Right ventricle myocardium superior (tissue), 1 donor: ENCODE results near the gene ANGPTL8. TPM values are rescaled to one million over a fixed set of nuclear protein-coding genes. Genes with fewer than 3 reads are reported as not detected.

Experiments used
- ATAC-seq: fragments of 200-7000 bp; cut with Tn5 transposase; one replicate; pipeline ENCODE4 v1.9.1; 2020; ENCODE audit warnings: mild to moderate bottlenecking; ENCODE audit not compliant: poor library complexity
- DNase-seq: peaks from one replicate; pipeline ENCODE4 v3.0.0-alpha.2; 2020
- intact Hi-C: fragments of 100-400 bp; cut with DNase I; formaldehyde crosslinking; loops from one replicate; pipeline ENCODE4 v1.11.2; 2022
- total RNA-seq: library from RNA; stranded (reverse); fragmentation: NEBNext Ultra II Directional; extraction: Animal tissue kit (Norgen Biotek cat#: 25700); gene quantifications from one replicate; pipeline ENCODE4 v1.2.1, GENCODE V29; 2021
- donor health status: DM: no; HTN: yes; CAD: no; lungs with severe emphysema.

The ANGPTL8 gene
- total RNA-seq, 1 donor from 2014 or later: 0.40 TPM

DNA sequence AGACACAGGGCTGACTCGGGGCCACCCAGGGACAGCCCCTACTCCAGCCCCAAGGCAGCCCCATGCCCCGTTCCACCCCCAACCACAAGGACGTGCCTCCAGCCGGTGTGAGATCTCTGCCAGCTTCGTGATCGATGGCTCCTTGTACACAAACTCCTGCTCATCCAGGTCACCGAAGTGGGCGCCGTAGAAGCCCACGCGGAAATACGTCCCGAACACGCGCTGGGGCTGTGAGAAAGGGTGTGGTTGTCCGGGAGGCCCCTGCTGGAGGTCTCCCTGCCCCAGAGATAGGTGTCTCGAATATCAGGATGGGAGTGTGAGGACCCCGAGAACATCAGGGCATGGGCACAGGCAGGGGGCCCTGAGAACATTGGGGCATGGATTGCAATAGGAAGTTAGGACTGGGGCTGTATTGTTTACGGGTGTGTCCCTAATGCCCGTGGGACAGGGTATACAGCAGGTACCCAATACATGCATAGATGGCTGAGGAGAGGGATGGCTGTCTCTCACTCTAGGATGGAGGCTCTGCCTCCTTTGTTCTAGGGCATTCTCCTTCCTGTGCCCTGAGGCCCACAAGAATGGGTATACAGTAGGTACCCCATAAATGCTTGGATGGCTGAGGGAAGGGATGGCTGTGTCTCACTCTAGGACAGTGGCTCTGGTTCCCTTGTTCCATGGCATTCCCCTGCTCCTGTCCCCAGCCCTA is 36.8 kb upstream of the ANGPTL8 start:
- DNase-seq: no peak
- ATAC-seq: no peak
- intact Hi-C loops: no loop called here

DNA sequence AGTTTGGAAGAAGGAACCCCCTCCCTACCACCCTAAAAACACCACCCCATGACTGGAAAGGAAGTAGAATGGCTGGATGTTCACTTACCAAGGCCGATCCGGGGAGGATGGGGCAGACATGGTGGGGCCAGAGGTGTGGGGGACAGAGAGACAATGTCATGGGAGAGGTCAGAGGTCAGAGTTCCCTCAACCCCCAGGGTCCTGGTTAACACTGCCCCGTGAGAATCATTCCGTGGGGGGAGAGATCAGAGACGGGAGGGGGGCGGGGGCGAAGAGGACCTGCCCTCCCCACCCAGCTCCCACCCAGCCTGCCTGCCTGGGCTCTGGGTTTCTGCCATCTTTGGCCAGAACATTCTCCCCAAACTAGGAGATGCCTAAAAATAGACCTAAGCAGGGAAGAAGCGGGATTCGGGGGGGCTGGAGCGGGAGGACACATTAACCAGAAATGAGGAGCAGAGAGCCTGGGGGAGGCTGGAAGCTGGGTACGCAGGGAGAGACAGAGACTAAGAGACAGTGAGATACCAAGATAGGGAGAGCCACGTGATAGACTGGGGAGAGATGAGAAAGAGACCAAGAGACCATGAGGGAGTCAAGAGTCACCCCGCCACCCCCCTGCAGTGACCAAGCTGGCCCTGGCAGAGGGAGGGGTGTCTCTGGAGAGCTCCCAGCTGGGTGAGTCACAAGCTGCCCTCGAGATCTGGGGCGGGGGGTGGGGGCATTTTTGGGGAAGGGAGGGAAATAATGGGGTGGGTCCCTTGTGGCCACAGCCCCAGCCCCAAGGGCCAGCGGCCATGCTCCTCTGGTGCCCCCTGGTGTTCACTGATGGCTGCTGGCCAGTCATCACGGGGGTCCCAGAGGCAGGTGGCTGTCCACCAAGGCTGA is 36.0 kb upstream of the ANGPTL8 start:
- intact Hi-C loops: loop anchor here (1.0 kb wide), 1 partner anchor 66 kb away; no protein-coding TSS in a partner anchor
- ATAC-seq (peak; percentile 74), DNase-seq (peak; percentile 85)

DNA sequence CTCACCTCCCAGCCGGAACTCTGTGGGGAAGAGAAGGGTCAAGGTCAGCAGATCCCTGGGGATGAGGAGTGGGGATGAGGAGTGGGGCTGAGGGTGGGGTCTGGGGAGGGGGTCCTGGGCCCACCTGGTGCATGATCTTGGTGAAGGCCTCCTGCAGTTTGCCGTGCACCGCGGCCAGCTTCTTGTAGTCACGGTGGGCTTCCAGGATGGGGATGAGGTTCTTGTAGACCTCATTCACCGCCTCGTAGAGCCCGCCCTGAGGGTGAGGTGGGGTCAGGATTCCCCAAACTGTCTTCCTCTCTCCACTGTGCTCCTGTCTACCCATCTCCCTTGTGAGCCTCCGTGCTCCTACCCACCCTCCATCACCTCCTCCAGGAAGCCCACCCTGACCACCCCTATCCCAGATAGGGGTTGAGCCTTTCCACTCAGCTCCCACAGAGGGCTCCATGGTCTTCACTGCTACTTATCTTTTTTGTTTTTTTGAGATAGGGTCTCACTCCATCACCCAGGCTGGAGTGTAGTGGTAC is 35.3 kb upstream of the ANGPTL8 start:
- intact Hi-C loops: loop anchor here (1.0 kb wide), 1 partner anchor 67 kb away; no protein-coding TSS in a partner anchor
- DNase-seq: no peak
- ATAC-seq: peak; percentile 4

DNA sequence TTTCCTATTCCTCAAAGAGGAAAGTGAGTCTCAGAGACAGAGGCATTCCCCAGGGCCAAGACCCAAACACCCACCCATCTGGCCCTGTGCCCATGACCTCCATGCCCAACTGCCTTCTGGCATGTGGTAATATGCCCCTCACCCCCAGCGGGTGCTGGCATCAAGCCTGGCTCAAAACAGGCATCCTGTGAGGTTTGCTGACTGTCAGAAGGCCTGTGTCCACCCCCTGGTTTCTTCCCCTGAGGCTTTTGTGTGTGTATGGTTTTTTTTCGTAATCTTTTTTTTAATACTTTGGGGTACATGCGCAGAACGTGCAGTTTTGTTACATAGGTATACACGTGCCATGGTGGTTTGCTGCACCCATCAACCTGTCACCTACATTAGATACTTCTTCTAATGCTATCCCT is 34.5 kb upstream of the ANGPTL8 start:
- ATAC-seq (no peak), DNase-seq (peak; percentile 71)
- intact Hi-C loops: loop anchor here (1.0 to 5.0 kb wide), 2 partner anchors 68 to 168 kb away; no protein-coding TSS in a partner anchor

DNA sequence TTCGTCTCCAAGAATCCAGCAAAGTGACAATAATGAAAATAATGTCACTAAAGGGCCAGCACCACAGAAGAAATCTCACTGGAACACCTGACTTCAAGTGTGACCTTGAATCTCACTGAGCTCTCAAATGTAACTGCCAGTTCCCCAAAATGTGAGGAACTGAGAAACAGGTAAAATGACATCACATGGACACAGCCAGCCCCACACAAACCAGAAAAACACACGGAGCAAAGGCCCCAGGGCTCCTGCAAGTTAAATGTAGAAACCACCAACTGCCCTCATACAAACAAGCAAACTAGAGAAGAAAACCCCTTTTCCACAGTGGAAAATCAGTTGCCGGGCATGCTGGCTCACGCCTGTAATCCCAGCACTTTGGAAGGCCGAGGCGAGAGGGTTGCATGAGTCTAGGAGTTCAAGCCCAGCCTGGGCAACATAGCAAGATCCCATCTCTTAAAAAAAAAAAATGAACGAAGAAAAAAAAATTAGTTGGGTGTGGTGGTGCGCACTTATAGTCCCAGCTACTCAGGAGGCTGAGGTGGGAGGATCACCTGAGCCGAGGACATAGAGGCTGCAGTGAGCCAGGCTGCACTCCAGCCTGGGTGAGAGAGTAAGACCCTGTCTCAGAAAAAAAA is 33.4 kb upstream of the ANGPTL8 start:
- no peak for DNase-seq
- intact Hi-C loops: loop anchor here (5.0 kb wide), 1 partner anchor 169 kb away; no protein-coding TSS in a partner anchor

DNA sequence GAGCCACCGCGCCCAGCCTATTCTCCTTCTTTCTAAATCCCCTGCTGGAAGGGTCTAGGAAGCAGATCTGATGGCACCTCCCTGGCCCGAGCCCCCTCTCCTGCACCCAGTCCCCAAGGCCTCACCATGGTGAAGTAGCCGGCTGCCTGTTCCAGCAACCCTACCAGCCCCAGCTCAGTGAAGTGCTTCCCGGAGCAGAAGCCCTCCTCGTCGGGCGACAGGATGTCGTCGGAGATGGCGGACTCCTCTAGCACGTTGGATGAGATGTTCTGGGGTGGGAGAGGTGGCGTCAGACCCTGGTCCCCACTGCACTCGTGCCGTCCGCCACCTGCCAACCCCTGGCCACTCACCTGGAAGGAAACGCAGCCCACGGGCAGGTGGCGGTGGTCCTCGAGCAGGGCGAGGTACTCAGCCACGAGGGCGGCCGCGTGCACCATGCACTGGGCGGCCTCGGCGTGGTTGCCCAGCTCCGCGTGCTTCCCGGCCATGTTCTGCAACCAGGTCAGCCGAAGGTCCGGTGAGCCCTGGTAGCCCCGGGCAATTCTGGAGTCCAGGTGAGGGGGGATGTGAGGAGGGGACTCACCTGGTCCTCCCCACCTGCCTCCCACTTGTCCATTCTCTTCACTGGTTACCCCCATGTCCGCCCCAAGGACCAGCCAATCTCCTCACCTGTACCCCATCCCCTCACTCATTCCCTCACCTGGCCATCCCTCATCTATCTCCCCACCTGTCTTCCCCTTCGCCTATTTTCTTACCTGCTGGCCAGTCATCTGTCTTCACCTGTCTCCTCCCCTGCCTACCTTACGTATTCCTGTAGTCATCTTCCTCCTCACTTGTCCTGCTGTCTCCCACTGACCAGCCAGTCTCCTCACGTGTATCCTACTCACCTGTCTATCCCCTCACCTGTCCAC is 30.6 kb upstream of the ANGPTL8 start:
- intact Hi-C loops: loop anchor here (5.0 kb wide), 1 partner anchor 172 kb away; no protein-coding TSS in a partner anchor
- DNase-seq: no peak
- no peak for ATAC-seq

More for the DNA sequence above, 33.4 kb upstream of the ANGPTL8 start:
- ATAC-seq: no peak

DNA sequence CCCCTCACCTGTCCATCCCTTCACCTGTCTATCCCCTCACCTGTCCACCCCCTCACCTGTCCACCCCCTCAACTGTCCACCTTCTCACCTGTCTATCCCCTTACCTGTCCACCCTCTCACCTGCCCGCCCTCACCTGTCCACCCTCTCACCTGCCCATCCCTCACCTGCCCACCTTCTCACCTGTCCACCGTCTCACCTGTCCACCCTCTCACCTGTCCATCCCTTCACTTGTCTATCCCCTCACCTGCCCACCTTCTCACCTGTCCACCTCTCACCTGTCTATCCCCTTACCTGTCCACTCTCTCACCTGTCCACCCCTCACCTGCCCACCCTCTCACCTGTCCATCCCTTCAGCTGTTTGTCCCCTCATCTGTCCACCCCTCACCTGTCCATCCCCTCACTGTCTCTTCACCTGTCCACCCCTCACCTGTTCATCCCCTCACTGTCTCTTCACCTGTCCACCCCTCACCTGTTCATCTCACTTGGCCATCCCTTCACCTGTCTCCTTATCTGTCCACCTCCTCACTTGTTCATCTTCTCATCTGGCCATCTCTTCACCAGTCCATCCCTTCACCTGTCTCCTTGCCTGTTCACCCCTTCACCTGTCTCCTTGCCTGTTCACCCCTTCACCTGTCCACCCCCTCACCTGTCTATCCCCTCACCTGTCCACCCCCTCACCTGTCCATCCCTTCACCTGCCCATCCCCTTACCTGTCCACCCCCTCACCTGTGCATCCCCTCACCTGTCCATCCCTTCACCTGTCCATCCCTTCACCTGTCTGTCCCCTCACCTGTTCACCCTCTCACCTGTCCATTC is 29.4 kb upstream of the ANGPTL8 start:
- intact Hi-C loops: loop anchor here (5.0 kb wide), 1 partner anchor 173 kb away; no protein-coding TSS in a partner anchor

DNA sequence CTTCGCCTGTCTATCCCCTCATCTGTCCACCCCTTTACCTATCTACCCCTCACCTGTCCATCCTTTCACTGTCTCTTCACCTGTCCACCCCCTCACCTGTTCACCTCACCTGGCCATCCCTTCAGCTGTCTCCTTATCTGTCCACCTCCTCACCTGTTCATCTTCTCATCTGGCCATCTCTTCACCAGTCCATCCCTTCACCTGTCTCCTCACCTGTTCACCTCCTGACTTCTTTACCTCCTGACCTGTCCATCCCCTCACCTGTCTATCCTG is 28.8 kb upstream of the ANGPTL8 start:
- intact Hi-C loops: no loop called here
- no peak for ATAC-seq
- no peak for DNase-seq

More for the DNA sequence above, 29.4 kb upstream of the ANGPTL8 start:
- DNase-seq (no peak), ATAC-seq (no peak)

DNA sequence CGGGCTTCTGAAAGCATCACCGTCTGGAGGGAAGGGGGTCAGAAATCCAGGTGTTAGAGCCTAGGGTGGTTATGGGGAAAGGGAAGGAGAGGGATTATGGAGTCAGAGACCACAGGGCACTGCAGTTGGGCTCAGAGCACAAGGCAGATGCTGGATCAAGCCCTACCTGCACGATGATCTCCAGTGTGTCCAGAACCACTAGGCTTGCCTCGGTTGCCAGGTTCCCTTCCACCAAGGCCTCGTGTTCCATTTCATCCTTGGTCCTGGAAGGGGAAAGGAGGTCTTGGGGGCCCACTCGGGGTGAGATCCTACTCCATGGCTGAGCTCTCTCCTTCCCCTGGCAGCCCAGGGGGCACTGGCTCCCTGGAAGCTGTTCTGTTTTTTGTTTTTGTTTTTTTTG is 25.0 kb upstream of the ANGPTL8 start:
- no peak for ATAC-seq
- intact Hi-C loops: no loop called here
- no peak for DNase-seq

DNA sequence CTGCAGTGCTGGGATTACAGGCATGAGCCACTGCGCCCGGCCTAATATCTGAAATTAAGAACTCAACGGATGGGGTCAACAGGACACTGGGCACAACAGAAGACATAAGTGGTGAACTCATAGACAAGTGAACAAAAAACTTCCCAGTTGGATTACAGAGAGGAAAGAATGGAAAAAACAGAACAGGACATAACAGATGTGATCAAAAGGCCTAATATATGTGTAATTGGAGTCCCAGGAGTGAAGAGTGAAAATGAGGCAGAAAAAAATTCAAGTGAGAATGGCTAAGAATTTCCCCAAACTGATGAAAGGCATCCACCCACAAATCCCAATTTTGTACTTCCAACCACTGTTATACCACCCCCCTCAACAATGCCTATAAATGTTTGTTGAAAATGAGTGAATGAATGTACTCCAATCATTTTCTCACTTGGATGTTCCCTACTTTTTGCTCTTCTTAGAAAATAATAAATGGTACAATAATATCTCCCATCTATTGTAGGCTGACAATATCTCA is 18.3 kb upstream of the ANGPTL8 start:
- intact Hi-C loops: no loop called here
- DNase-seq: no peak
- ATAC-seq: no peak

DNA sequence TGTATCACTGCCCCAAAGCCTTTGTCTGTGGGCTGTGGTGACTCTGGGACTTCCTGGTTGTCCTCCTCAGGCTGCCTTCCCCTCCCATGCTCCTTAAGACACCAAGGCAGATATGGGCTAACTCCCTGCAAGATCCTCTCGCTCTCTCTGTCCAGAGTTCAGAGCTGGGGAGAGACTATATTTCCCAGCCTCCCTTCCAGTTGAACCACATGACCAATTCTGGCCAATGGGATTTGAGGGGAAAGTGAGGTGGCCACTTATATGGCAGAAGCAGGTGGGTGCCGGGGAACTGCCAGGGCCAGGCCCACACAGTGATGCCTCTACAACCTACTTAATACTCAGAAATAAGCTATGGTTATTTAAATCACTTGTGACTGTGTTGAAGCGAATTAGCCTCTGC is 16.2 kb upstream of the ANGPTL8 start:
- ATAC-seq: no peak
- intact Hi-C loops: no loop called here
- DNase-seq: no peak

DNA sequence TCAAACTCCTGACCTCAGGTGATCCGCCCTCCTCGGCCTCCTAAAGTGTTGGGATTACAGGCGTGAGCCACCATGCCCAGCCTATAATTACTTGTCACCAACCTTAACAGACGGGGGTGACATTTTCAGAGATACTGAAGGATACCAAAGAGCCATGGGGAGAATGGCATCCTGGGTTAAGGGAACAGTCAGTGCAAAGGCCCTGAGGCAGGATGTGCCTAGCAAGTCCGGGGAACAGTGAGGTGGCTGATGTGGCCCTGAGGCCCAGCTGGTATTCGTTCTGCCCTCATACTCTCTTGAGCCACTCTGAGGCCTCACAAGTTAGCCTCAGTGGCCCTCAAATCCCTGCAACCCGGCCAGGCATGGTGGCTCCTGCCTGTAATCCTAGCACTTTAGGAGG is 15.0 kb upstream of the ANGPTL8 start:
- intact Hi-C loops: no loop called here
- DNase-seq (no peak), ATAC-seq (no peak)

DNA sequence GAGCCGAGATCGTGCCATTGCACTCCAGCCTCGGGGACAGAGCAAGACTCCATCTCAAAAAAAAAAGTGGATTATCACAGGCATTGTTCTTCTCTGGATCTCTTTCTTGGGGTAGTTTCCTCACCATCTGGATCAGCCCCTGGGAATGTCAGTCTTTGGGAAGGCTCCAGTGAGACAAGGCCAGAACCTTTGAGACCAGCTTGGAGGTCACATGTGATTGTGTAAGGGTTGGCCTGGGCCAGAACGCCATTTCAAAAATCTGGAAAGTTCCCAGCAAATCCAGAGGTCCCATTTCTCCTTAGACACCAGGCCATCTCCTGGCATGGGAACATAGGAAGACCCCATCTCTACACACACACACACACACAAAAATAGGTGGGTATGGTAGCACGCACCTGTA is 14.2 kb upstream of the ANGPTL8 start:
- no peak for DNase-seq
- ATAC-seq: peak; percentile 75
- intact Hi-C loops: no loop called here

DNA sequence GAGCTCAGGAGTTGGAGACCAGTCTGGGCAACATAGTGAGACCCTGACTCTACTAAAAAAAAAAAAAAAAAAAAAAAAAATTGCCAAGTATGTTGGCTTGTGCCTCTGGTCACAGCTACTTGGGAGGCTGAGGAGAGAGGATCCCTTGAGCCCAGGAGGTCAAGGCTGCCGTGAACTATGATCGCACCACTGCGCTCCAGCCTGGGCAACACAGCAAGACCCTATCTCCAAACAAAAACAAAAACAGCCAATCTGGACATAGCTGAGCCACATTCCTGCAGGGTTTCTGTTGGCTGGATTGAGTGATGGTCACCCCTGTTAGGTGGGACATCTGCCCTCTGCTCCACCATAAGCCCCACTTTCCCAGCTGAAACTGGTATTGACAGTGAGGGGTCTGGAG is 13.6 kb upstream of the ANGPTL8 start:
- ATAC-seq: no peak
- intact Hi-C loops: no loop called here
- DNase-seq: no peak

DNA sequence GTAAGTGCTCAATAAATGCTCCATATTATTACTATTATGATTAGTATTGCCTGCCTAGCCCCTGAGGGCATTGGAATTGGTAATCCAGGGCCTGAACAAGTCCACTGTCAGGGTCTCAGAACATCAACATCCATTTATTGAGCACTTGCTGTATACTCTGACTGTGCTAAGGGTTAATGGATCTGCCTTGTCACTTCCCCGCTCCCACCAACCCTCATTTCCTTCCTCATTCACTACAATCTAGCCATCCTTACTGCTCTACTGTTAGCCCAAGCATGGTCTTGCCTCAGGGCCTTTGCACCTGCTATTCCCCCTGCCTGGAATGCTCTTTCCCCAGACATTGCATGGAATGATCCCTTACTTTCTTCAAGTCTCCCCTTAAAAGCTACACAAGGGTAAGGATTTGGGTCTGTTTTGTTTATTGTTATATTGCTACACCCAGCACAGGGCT is 12.7 kb upstream of the ANGPTL8 start:
- intact Hi-C loops: no loop called here
- DNase-seq (no peak), ATAC-seq (no peak)

DNA sequence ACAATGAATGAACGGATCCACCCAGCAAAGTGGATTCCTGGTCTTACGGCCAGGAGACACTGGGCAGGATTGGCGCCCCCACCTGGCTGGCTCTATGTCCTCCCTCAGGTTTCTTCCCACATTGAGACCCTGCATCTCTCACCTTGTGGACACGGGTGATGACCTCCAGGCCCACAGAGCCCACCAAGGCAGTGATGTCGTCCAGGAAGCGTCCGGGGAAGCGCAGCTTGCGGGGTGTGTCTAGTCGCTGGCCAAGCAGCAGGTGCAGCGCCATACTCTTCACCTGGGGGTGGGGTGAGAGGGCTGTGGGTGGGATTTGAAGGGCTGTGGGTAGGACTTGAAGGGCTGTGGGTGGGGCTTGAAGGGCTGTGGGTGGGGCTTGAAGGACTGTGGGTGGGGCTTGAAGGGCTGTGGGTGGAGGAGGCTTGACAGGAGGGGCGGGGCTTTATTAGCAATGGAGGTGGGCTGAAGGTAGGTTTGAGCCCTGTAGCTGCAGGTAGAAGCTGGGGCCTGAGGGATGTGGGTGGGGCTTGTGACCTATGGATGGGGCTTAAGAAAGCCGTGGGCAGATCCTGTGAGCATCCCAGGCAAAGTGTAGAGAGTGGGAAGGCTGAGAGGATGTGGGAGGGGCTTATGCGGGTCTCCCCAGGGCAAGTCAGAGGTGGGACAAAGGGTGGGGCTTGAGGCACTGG is 12.1 kb upstream of the ANGPTL8 start:
- ATAC-seq (no peak), DNase-seq (no peak)
- intact Hi-C loops: no loop called here
